ENCODE data around the gene CACNA2D3.

Gene CACNA2D3

DNA sequence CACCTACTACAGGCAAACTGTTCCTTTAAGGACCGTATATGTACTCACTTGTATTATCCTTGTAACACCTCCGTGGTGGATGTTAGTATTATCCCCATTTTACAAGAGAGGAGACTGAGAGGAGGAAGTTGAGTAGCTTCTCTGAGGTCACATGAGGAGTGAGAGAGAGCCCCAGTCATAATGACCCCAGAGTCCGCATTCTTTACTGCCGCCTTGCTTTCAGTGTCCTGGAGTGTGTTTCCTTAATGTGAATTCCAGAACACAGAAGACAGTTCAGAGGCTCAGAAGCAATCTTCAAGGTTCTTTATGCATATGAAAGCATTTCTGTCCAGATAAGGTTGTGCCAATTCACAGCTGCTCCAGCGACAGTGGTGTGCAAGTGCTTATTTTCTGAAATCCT is 199.2 kb downstream of the CACNA2D3 start:
- H3K4me2 ChIP-seq (ENCODE audit: low read depth, low read length, poor library complexity, severe bottlenecking) = no peak overlapping the region

DNA sequence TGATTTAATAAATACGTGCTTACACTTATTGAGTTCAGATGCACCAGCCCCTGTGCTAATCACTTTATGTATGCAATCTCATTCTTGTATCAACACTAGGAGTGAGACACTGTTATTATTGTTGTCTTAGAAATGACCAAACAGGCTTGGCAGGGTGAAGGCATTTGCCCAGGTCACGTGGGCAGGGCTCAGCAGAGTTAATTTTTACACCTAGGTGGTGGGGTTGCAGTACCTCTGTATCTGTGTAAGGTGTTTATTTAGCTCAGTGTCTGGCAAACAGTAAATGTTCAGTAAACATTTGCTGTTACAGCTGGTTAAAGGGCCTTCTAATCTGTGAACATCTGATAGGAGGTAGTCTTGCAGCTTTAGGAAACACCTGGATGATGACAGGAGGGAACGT is 200.0 kb downstream of the CACNA2D3 start:
- TF ChIP-seq EZH2phosphoT487 (conservative IDR thresholded peaks at IDR 0.05; ENCODE audit: low read length) = no peak
- TF ChIP-seq, protein P1, sequence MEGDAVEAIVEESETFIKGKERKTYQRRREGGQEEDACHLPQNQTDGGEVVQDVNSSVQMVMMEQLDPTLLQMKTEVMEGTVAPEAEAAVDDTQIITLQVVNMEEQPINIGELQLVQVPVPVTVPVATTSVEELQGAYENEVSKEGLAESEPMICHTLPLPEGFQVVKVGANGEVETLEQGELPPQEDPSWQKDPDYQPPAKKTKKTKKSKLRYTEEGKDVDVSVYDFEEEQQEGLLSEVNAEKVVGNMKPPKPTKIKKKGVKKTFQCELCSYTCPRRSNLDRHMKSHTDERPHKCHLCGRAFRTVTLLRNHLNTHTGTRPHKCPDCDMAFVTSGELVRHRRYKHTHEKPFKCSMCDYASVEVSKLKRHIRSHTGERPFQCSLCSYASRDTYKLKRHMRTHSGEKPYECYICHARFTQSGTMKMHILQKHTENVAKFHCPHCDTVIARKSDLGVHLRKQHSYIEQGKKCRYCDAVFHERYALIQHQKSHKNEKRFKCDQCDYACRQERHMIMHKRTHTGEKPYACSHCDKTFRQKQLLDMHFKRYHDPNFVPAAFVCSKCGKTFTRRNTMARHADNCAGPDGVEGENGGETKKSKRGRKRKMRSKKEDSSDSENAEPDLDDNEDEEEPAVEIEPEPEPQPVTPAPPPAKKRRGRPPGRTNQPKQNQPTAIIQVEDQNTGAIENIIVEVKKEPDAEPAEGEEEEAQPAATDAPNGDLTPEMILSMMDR (IDR thresholded peaks at IDR 0.05; ENCODE audit: insufficient read depth, low read length, poor library complexity, severe bottlenecking) = no peak
- Histone ChIP-seq H3K4me3 (ENCODE audit: insufficient read depth, low read length, poor library complexity, severe bottlenecking) (no peak overlapping the region), H3F3A (ENCODE audit: insufficient read depth) (no peaks in the 10 kb centered on the region), H3K9me2 (replicated peaks; ENCODE audit: insufficient read depth, low read length) (no peaks in the 10 kb centered on the region), H3K9me3 (ENCODE audit: insufficient read depth, low read length) (no peaks in the 10 kb centered on the region), H3K4me2 (ENCODE audit: low read depth, low read length, poor library complexity, severe bottlenecking) (no peak overlapping the region), H3K27ac (ENCODE audit: low read depth, low read length) (no peak overlapping the region), H3K79me2 (ENCODE audit: insufficient read depth, low read length) (no peaks in the 10 kb centered on the region), H4K20me1 (ENCODE audit: low read depth, low read length) (no peaks in the 10 kb centered on the region), H3K9ac (ENCODE audit: low read length) (no peak overlapping the region), H3K27me3 (ENCODE audit: low read length) (no peaks in the 10 kb centered on the region), H2AFZ (ENCODE audit: low read depth, low read length, severe bottlenecking) (no peak overlapping the region), H3K36me3 (ENCODE audit: low read length) (no peaks in the 10 kb centered on the region)

More for the DNA sequence above, 199.2 kb downstream of the CACNA2D3 start:
- Histone ChIP-seq H3K9me3 (ENCODE audit: insufficient read depth, low read length) (no peaks in the 10 kb centered on the region), H2AFZ (ENCODE audit: low read depth, low read length, severe bottlenecking) (no peak overlapping the region), H3K9ac (ENCODE audit: low read length) (no peak overlapping the region), H3K27ac (ENCODE audit: low read depth, low read length) (no peak overlapping the region), H3K27me3 (ENCODE audit: low read length) (no peaks in the 10 kb centered on the region), H3K79me2 (ENCODE audit: insufficient read depth, low read length) (no peaks in the 10 kb centered on the region), H3F3A (ENCODE audit: insufficient read depth) (no peaks in the 10 kb centered on the region), H3K9me2 (replicated peaks; ENCODE audit: insufficient read depth, low read length) (no peaks in the 10 kb centered on the region), H4K20me1 (ENCODE audit: low read depth, low read length) (no peaks in the 10 kb centered on the region), H3K36me3 (ENCODE audit: low read length) (no peaks in the 10 kb centered on the region), H3K4me3 (ENCODE audit: insufficient read depth, low read length, poor library complexity, severe bottlenecking) (no peak overlapping the region)
- no peak for TF ChIP-seq EZH2phosphoT487 (conservative IDR thresholded peaks at IDR 0.05; ENCODE audit: low read length)
- TF ChIP-seq, protein P1 (IDR thresholded peaks at IDR 0.05; ENCODE audit: insufficient read depth, low read length, poor library complexity, severe bottlenecking) = no peak

DNA sequence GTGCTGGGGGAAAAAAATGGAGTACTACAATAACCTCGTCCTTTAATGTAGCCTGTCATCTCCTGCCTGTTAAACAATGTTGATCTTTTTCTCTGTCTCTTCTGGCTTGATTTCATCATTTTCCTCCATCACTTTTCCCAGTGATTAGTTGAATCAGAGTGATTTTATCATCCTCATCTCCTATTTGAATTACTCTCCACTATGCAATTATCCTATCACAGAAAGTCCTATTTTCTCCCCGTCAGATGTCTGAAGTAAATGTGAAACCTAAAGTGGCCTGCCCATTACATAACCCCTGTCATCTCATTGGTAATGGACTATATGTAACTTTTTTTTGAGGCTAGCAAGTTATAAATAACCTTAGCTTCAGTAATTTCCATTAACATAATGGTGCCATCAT is 201.8 kb downstream of the CACNA2D3 start:
- Histone ChIP-seq H3K27ac (ENCODE audit: low read depth, low read length) (no peak overlapping the region), H2AFZ (ENCODE audit: low read depth, low read length, severe bottlenecking) (no peak overlapping the region), H3K4me3 (ENCODE audit: insufficient read depth, low read length, poor library complexity, severe bottlenecking) (no peak overlapping the region), H3F3A (ENCODE audit: insufficient read depth) (no peaks in the 10 kb centered on the region), H3K4me2 (ENCODE audit: low read depth, low read length, poor library complexity, severe bottlenecking) (no peak overlapping the region), H4K20me1 (ENCODE audit: low read depth, low read length) (no peaks in the 10 kb centered on the region), H3K79me2 (ENCODE audit: insufficient read depth, low read length) (no peaks in the 10 kb centered on the region), H3K9ac (ENCODE audit: low read length) (no peak overlapping the region), H3K9me2 (replicated peaks; ENCODE audit: insufficient read depth, low read length) (no peaks in the 10 kb centered on the region), H3K36me3 (ENCODE audit: low read length) (no peaks in the 10 kb centered on the region), H3K27me3 (ENCODE audit: low read length) (no peaks in the 10 kb centered on the region), H3K9me3 (ENCODE audit: insufficient read depth, low read length) (no peaks in the 10 kb centered on the region)
- TF ChIP-seq, protein P1 (IDR thresholded peaks at IDR 0.05; ENCODE audit: insufficient read depth, low read length, poor library complexity, severe bottlenecking) = no peak
- TF ChIP-seq EZH2phosphoT487 (conservative IDR thresholded peaks at IDR 0.05; ENCODE audit: low read length) = no peak

Measured in SU-DHL-6 (cell line).